Kidney epithelial cell (primary cell): ENCODE measurements around the gene RAI1. TPM values are rescaled to one million over a fixed set of nuclear protein-coding genes. Genes with fewer than 3 reads are reported as not detected.

Experiments
- DNase-seq: peaks from one replicate; pipeline ENCODE4 v3.0.0-alpha.2; 2010; ENCODE audit warnings: low read depth
- H3K27me3 ChIP-seq: 2 replicates; pipeline ENCODE4 v1.6.0; 2011; ENCODE audit warnings: low read length; ENCODE audit not compliant: control insufficient read depth, insufficient read depth
- H3K36me3 ChIP-seq: 2 replicates; pipeline ENCODE4 v1.5.1; 2011; ENCODE audit warnings: low read length; ENCODE audit not compliant: control insufficient read depth, insufficient read depth
- H3K4me3 ChIP-seq: 2 replicates; pipeline ENCODE4 v1.5.1; 2011; ENCODE audit warnings: low read depth, mild to moderate bottlenecking, control low read depth, low read length
- CTCF ChIP-seq: IDR thresholded peaks from 2 replicates; pipeline ENCODE4 v1.5.1; 2011; ENCODE audit warnings: mild to moderate bottlenecking, moderate library complexity, low read length, control low read depth, inconsistent platforms; ENCODE audit not compliant: insufficient read depth, poor library complexity, severe bottlenecking
- total RNA-seq: library from RNA; depleted of rRNA; stranded (reverse); fragments of >200 nt; gene quantifications from 2 replicates; pipeline ENCODE4 v1.2.3, GENCODE V29; 2015

Gene RAI1
- total RNA-seq, 1 donor from 2014 or later = 31.3 TPM

- Histone ChIP-seq H3K4me3 (no peak overlapping the region), H3K36me3 (no peaks in the 10 kb centered on the region), H3K27me3 (no peaks in the 10 kb centered on the region)
- DNase-seq = no peak
- TF ChIP-seq CTCF = no peak
Observed at GRCh38 chr17:17830740-17831207, 149.5 kb downstream of the RAI1 start.

GRCh38 chr17:17831208-17832031 is 150.2 kb downstream of the RAI1 start:
- Histone ChIP-seq H3K36me3 (no peaks in the 10 kb centered on the region), H3K4me3 (no peak overlapping the region), H3K27me3 (no peaks in the 10 kb centered on the region)
- TF ChIP-seq CTCF = no peak
- no peak for DNase-seq

GRCh38 chr17:17832032-17832363 is 150.7 kb downstream of the RAI1 start:
- DNase-seq = no peak
- no peaks in the 10 kb centered on the region for H3K36me3 ChIP-seq
- H3K27me3 ChIP-seq = no peaks in the 10 kb centered on the region

GRCh38 chr17:17833658-17834357 is 152.6 kb downstream of the RAI1 start:
- TF ChIP-seq CTCF = no peak
- no peak for DNase-seq
- H3K27me3 ChIP-seq = no peaks in the 10 kb centered on the region
- no peak overlapping the region for H3K4me3 ChIP-seq
- no peaks in the 10 kb centered on the region for H3K36me3 ChIP-seq

More at GRCh38 chr17:17832032-17832363, 150.7 kb downstream of the RAI1 start:
- TF ChIP-seq CTCF = no peak
- no peak overlapping the region for H3K4me3 ChIP-seq

- DNase-seq = no peak
- Histone ChIP-seq H3K4me3 (no peak overlapping the region), H3K36me3 (no peaks in the 10 kb centered on the region), H3K27me3 (no peaks in the 10 kb centered on the region)
- no peak for TF ChIP-seq CTCF
Observed at GRCh38 chr17:17834974-17835373, 153.7 kb downstream of the RAI1 start.
